Mesendoderm (in vitro differentiated cells): ENCODE measurements around the gene MYBPC2.

ENCODE experiments used
- DNase-seq: peaks from one replicate; pipeline ENCODE4 v3.0.0; 2013
- H2AK5ac ChIP-seq: 2 replicates; pipeline ENCODE4 v1.6.1; 2013; ENCODE audit warnings: low read length, inconsistent platforms
- H2BK120ac ChIP-seq: 2 replicates; pipeline ENCODE4 v1.6.1; 2013; ENCODE audit warnings: low read depth, mild to moderate bottlenecking, low read length, moderate library complexity, mixed read lengths
- H2BK15ac ChIP-seq: replicated peaks from 2 replicates; pipeline ENCODE4 v1.6.1; 2013; ENCODE audit warnings: low read depth, mild to moderate bottlenecking, moderate library complexity
- H2BK5ac ChIP-seq: 2 replicates; pipeline ENCODE4 v1.6.1; 2013; ENCODE audit warnings: low read length, inconsistent platforms
- H3K18ac ChIP-seq: 2 replicates; pipeline ENCODE4 v1.6.1; 2013; ENCODE audit warnings: mild to moderate bottlenecking, low read length, mixed read lengths
- H3K23ac ChIP-seq: one replicate; pipeline ENCODE4 v1.6.1; 2013; ENCODE audit warnings: low read length
- H3K27ac ChIP-seq: 2 replicates; pipeline ENCODE4 v1.5.1; 2013; ENCODE audit warnings: low read depth, mild to moderate bottlenecking, inconsistent platforms, low read length, moderate library complexity
- H3K27me3 ChIP-seq: 2 replicates; pipeline ENCODE4 v1.6.1; 2013; ENCODE audit warnings: low read length, control low read depth, mild to moderate bottlenecking, inconsistent platforms; ENCODE audit not compliant: insufficient read depth, poor library complexity
- H3K36me3 ChIP-seq: 2 replicates; pipeline ENCODE4 v1.6.1; 2013; ENCODE audit warnings: low read length, inconsistent platforms; ENCODE audit not compliant: control insufficient read depth, insufficient read depth
- H3K4ac ChIP-seq: one replicate; pipeline ENCODE4 v1.6.1; 2013; ENCODE audit warnings: low read depth, mild to moderate bottlenecking, low read length, moderate library complexity
- H3K4me1 ChIP-seq: 2 replicates; pipeline ENCODE4 v1.6.1; 2013; ENCODE audit warnings: low read depth, low read length, inconsistent platforms; ENCODE audit not compliant: control insufficient read depth
- H3K4me2 ChIP-seq: 2 replicates; pipeline ENCODE4 v1.6.1; 2013; ENCODE audit warnings: low read length
- H3K4me3 ChIP-seq: 2 replicates; pipeline ENCODE4 v1.5.1; 2013; ENCODE audit warnings: mild to moderate bottlenecking, low read length
- H3K56ac ChIP-seq: one replicate; pipeline ENCODE4 v1.6.1; 2013; ENCODE audit warnings: low read length
- H3K79me1 ChIP-seq: 2 replicates; pipeline ENCODE4 v1.6.1; 2013; ENCODE audit warnings: low read length, inconsistent platforms
- H3K79me2 ChIP-seq: 2 replicates; pipeline ENCODE4 v1.6.1; 2013; ENCODE audit warnings: mild to moderate bottlenecking, low read length; ENCODE audit not compliant: control insufficient read depth, insufficient read depth
- H3K9ac ChIP-seq: 2 replicates; pipeline ENCODE4 v1.6.1; 2013; ENCODE audit warnings: low read length, inconsistent platforms
- H4K5ac ChIP-seq: one replicate; pipeline ENCODE4 v1.6.1; 2013; ENCODE audit warnings: low read length
- H4K8ac ChIP-seq: one replicate; pipeline ENCODE4 v1.6.1; 2013; ENCODE audit warnings: low read depth, mild to moderate bottlenecking, control low read depth, low read length, moderate library complexity
- WGBS: extraction: QIAGEN DNeasy Blood & Tissue Kit; methylation state at CpG from one replicate; pipeline ENCODE4 v1.1.7; 2013; ENCODE audit warnings: low lambda C conversion rate, missing lambda C conversion rate; ENCODE audit not compliant: insufficient coverage; ENCODE audit errors: extremely low coverage; 5-methylcytosine and 5-hydroxymethylcytosine counted together

The MYBPC2 gene

DNA sequence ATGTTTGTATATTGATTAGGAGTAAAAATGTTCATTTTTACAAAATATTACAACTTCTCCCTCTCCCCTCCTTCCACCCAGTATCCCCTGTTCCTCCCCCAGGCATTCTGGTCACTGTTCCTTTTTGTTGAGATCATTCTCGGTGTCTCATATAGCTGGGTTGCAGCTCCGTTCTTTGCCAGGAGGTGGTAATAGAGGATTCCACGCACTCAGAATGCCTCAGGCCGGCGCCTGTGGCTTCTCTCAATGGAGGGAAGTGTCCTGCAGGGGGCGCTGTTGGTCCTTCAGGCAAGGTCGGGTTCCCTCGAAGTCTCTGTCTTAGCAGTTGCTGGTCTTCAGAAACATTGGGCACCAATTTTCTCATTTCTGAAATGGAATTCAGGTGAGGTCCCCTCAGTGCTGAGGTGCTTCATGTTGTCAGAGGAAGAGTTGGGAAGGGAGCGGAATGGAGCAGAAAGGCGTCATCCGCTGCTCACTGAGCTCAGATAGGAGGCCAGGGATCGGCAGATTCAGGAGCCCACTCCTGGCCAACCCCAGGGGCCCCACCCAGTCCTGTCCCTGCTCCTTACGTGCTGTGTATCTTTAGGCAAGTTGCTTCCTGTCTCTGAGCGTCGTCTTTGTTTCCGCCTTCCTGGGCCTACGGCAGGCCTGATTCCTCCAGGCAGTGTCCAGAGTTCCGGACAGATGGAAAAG, 54.3 kb downstream of the MYBPC2 start:
- H3K4me3 ChIP-seq, result no peak overlapping the region
- peaks cover 2% of the 10 kb centered on the region for H3K36me3 ChIP-seq
- H3K79me1 ChIP-seq, result no peaks in the 10 kb centered on the region
- H4K5ac ChIP-seq, result no peak overlapping the region
- no peak overlapping the region for H2BK15ac ChIP-seq
- no peak overlapping the region for H2BK5ac ChIP-seq
- no peak overlapping the region for H3K18ac ChIP-seq
- H3K27me3 ChIP-seq, result peaks cover 34% of the 10 kb centered on the region
- no CpG with 5 or more reads among the region's 18 CpGs for WGBS
- no peak overlapping the region for H3K4me2 ChIP-seq
- H2AK5ac ChIP-seq, result no peak overlapping the region
- H4K8ac ChIP-seq, result no peak overlapping the region
- no peaks in the 10 kb centered on the region for H3K79me2 ChIP-seq
- H3K56ac ChIP-seq, result no peak overlapping the region
- H2BK120ac ChIP-seq, result no peak overlapping the region
- H3K4me1 ChIP-seq, result no peaks in the 10 kb centered on the region
- H3K4ac ChIP-seq, result no peak overlapping the region
- no peak overlapping the region for H3K23ac ChIP-seq
- H3K9ac ChIP-seq, result no peak overlapping the region
- peak; percentile 95 for DNase-seq
- H3K27ac ChIP-seq, result no peak overlapping the region

DNA sequence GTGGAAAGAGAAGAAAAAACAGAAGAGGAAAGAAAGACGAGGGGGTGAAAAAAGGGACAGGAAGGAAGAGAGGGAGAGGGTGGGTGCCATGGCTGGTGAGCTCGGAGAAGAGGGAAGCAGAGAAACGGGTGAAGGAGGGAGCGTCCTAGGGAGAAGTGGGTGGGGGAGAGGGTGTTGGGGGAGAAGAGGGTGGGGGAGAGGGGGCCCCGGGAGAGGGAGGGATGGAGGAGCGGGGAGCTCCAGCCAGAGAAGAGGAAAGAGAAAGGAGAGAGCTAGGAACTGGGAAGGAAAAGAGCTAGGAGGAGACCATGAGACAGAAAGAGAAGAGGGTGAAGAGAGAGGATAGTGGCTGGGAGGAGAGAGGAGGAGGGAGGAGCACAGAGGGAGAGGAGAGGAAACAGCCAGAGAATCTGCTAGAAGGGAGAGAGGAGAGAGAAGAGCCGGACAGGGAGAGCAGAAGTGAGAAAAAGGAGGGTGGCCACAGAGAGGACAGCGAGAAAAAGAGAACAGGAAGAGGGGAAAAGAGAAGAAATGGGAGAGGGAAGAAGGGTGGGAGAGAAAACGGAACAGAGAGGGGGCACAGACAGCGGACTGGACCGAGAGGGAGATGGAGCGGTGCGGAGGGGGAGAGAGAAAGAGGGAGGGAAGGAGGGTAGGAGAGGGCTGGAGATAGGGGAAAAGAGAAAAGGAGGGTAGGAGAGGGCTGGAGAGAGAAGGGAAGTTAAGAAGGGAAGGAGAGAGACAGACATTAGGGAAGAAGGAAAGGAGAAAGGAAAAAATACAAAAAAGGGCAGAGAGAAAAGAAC, 55.9 kb downstream of the MYBPC2 start:
- Histone ChIP-seq H4K8ac (no peak overlapping the region), H3K36me3 (no peaks in the 10 kb centered on the region), H3K79me2 (no peaks in the 10 kb centered on the region), H3K56ac (no peak overlapping the region), H3K79me1 (no peaks in the 10 kb centered on the region), H2BK120ac (no peak overlapping the region), H2BK15ac (no peak overlapping the region), H3K4me3 (no peak overlapping the region), H3K4me2 (no peak overlapping the region), H2AK5ac (no peak overlapping the region), H3K27ac (no peak overlapping the region), H3K4me1 (no peaks in the 10 kb centered on the region), H3K4ac (no peak overlapping the region), H2BK5ac (no peak overlapping the region), H4K5ac (no peak overlapping the region), H3K18ac (no peak overlapping the region), H3K23ac (no peak overlapping the region), H3K27me3 (peaks cover 38% of the 10 kb centered on the region), H3K9ac (no peak overlapping the region)
- WGBS, result no CpG with 5 or more reads among the region's 13 CpGs
- DNase-seq, result no peak

- no peak overlapping the region for H2BK120ac ChIP-seq
- H3K4me2 ChIP-seq, result peak overlapping the region; percentile 1
- DNase-seq, result peak; percentile 59
- no peak overlapping the region for H3K4ac ChIP-seq
- no peak overlapping the region for H2BK15ac ChIP-seq
- no peak overlapping the region for H3K27ac ChIP-seq
- peak overlapping the region; percentile 22 for H3K9ac ChIP-seq
- H2BK5ac ChIP-seq, result no peak overlapping the region
- H3K4me1 ChIP-seq, result no peaks in the 10 kb centered on the region
- no peak overlapping the region for H3K23ac ChIP-seq
- H3K79me1 ChIP-seq, result no peaks in the 10 kb centered on the region
- no peak overlapping the region for H4K5ac ChIP-seq
- WGBS, result no CpG with 5 or more reads among the region's 24 CpGs
- no peak overlapping the region for H3K4me3 ChIP-seq
- peak overlapping the region; percentile 17 for H3K56ac ChIP-seq
- H3K36me3 ChIP-seq, result no peaks in the 10 kb centered on the region
- H3K18ac ChIP-seq, result no peak overlapping the region
- H3K79me2 ChIP-seq, result no peaks in the 10 kb centered on the region
- no peak overlapping the region for H4K8ac ChIP-seq
- H3K27me3 ChIP-seq, result peaks cover 39% of the 10 kb centered on the region
- no peak overlapping the region for H2AK5ac ChIP-seq
Measured at GRCh38 chr19:50489461-50490011, 56.8 kb downstream of the MYBPC2 start.

GRCh38 chr19:50490411-50490811, 57.7 kb downstream of the MYBPC2 start:
- peaks cover 40% of the 10 kb centered on the region for H3K27me3 ChIP-seq
- H3K27ac ChIP-seq, result no peak overlapping the region
- no peak overlapping the region for H3K18ac ChIP-seq
- H3K4me2 ChIP-seq, result no peak overlapping the region
- H2BK120ac ChIP-seq, result no peak overlapping the region
- no peak overlapping the region for H4K8ac ChIP-seq
- no peak overlapping the region for H3K56ac ChIP-seq
- no peak overlapping the region for H2BK5ac ChIP-seq
- H3K36me3 ChIP-seq, result no peaks in the 10 kb centered on the region
- no peak overlapping the region for H3K4ac ChIP-seq
- no peak overlapping the region for H2AK5ac ChIP-seq
- H3K79me2 ChIP-seq, result no peaks in the 10 kb centered on the region
- H3K9ac ChIP-seq, result no peak overlapping the region
- H3K79me1 ChIP-seq, result no peaks in the 10 kb centered on the region
- no peaks in the 10 kb centered on the region for H3K4me1 ChIP-seq
- H3K23ac ChIP-seq, result no peak overlapping the region
- DNase-seq, result no peak
- no CpG with 5 or more reads among the region's 18 CpGs for WGBS
- H2BK15ac ChIP-seq, result no peak overlapping the region
- no peak overlapping the region for H4K5ac ChIP-seq
- no peak overlapping the region for H3K4me3 ChIP-seq

GRCh38 chr19:50490991-50491472, 58.3 kb downstream of the MYBPC2 start:
- H4K5ac ChIP-seq, result no peak overlapping the region
- peaks cover 40% of the 10 kb centered on the region for H3K27me3 ChIP-seq

More at GRCh38 chr19:50490991-50491472, 58.3 kb downstream of the MYBPC2 start:
- H3K23ac ChIP-seq, result peak overlapping the region; percentile 70
- no peak overlapping the region for H3K4me2 ChIP-seq
- H3K9ac ChIP-seq, result no peak overlapping the region
- no CpG with 5 or more reads among the region's 26 CpGs for WGBS
- no peak overlapping the region for H3K18ac ChIP-seq
- no peaks in the 10 kb centered on the region for H3K79me1 ChIP-seq
- H3K36me3 ChIP-seq, result no peaks in the 10 kb centered on the region
- no peak overlapping the region for H2BK5ac ChIP-seq
- H2BK120ac ChIP-seq, result no peak overlapping the region
- H3K4me3 ChIP-seq, result no peak overlapping the region
- H2AK5ac ChIP-seq, result no peak overlapping the region
- no peak overlapping the region for H2BK15ac ChIP-seq
- H3K4me1 ChIP-seq, result no peaks in the 10 kb centered on the region
- H3K79me2 ChIP-seq, result no peaks in the 10 kb centered on the region
- no peak overlapping the region for H4K8ac ChIP-seq
- H3K56ac ChIP-seq, result no peak overlapping the region
- H3K4ac ChIP-seq, result no peak overlapping the region
- H3K27ac ChIP-seq, result no peak overlapping the region
- DNase-seq, result no peak
